IMR-90 (cell line): Measurements from ENCODE around the gene JMJD7. TPM values are rescaled to one million over a fixed set of nuclear protein-coding genes. Genes with fewer than 3 reads are reported as not detected.

Source experiments
- ATAC-seq: fragments of 200-7000 bp; cut with Tn5 transposase; 2 replicates; pipeline ENCODE4 v1.9.1; 2020; ENCODE audit warnings: low read depth, mild to moderate bottlenecking, moderate library complexity
- BruUV-seq: library from RNA; stranded (reverse); fragments of 400-500 nt; replicated peaks from 2 replicates; lab custom pipeline; 2021; lab: Mats Ljungman, UMichigan
- CTCF ChIA-PET: fragments of 300-600 bp; formaldehyde crosslinking; extraction: SDS; loops from one replicate; lab custom pipeline; 2021; ENCODE audit warnings: antibody characterized with exemption; lab: Yijun Ruan, JAX
- POLR2A ChIA-PET: fragments of 300-600 bp; sonication (Branson Sonifier 250); formaldehyde crosslinking; loops from one replicate; lab custom pipeline; 2022; ENCODE audit warnings: antibody characterized with exemption; ENCODE audit not compliant: unreplicated experiment; lab: Charles Lee
- DNase-seq: peaks from one replicate; pipeline ENCODE4 v3.0.0; 2013
- H2AFZ ChIP-seq: replicated peaks from 2 replicates; pipeline ENCODE3; 2013; ENCODE audit warnings: low read length, mild to moderate bottlenecking; ENCODE audit not compliant: poor library complexity
- H2AK5ac ChIP-seq: 2 replicates; pipeline ENCODE4 v1.6.1; 2013; ENCODE audit warnings: low read depth, low read length, inconsistent platforms
- H2AK9ac ChIP-seq: replicated peaks from 2 replicates; pipeline ENCODE3; 2013; ENCODE audit warnings: mild to moderate bottlenecking, low read depth, low read length, moderate library complexity; ENCODE audit not compliant: poor library complexity
- H2BK120ac ChIP-seq: 2 replicates; pipeline ENCODE4 v1.6.1; 2013; ENCODE audit warnings: low read depth, low read length, inconsistent platforms
- H2BK15ac ChIP-seq: 3 replicates; pipeline ENCODE4 v1.6.1; 2013; ENCODE audit warnings: low read depth, low read length, inconsistent platforms
- H2BK20ac ChIP-seq: 2 replicates; pipeline ENCODE4 v1.6.1; 2013; ENCODE audit warnings: low read depth, mild to moderate bottlenecking, inconsistent platforms, low read length, moderate library complexity
- H2BK5ac ChIP-seq: 2 replicates; pipeline ENCODE4 v1.6.1; 2013; ENCODE audit warnings: mild to moderate bottlenecking, low read depth, low read length, inconsistent platforms; ENCODE audit not compliant: poor library complexity, severe bottlenecking
- H3K14ac ChIP-seq: replicated peaks from 2 replicates; pipeline ENCODE4 v1.6.1; 2013; ENCODE audit warnings: low read depth, low read length, inconsistent platforms
- H3K18ac ChIP-seq: 2 replicates; pipeline ENCODE4 v1.6.1; 2013; ENCODE audit warnings: low read depth, low read length, control low read depth
- H3K23ac ChIP-seq: 2 replicates; pipeline ENCODE4 v1.6.1; 2013; ENCODE audit warnings: low read depth, low read length, inconsistent platforms
- H3K27ac ChIP-seq: 2 replicates; pipeline ENCODE4 v1.5.1; 2013; ENCODE audit warnings: mild to moderate bottlenecking, control low read depth, low read length; ENCODE audit not compliant: insufficient read depth
- H3K27me3 ChIP-seq: 2 replicates; pipeline ENCODE4 v1.6.1; 2013; ENCODE audit warnings: low read length; ENCODE audit not compliant: control insufficient read depth, insufficient read depth
- H3K36me3 ChIP-seq: 2 replicates; pipeline ENCODE4 v1.6.1; 2013; ENCODE audit warnings: low read length, mixed read lengths; ENCODE audit not compliant: control insufficient read depth, insufficient read depth
- H3K4ac ChIP-seq: 2 replicates; pipeline ENCODE4 v1.6.1; 2013; ENCODE audit warnings: low read depth, low read length, inconsistent platforms
- H3K4me1 ChIP-seq: 2 replicates; pipeline ENCODE4 v1.6.1; 2013; ENCODE audit warnings: low read length, mixed read lengths; ENCODE audit not compliant: control insufficient read depth, insufficient read depth
- H3K4me2 ChIP-seq: 2 replicates; pipeline ENCODE4 v1.6.1; 2013; ENCODE audit warnings: low read depth, mild to moderate bottlenecking, control low read depth, low read length, moderate library complexity
- H3K4me3 ChIP-seq: 2 replicates; pipeline ENCODE4 v1.5.1; 2013; ENCODE audit warnings: low read depth, mild to moderate bottlenecking, control low read depth, low read length, moderate library complexity; ENCODE audit not compliant: insufficient read depth
- H3K56ac ChIP-seq: 2 replicates; pipeline ENCODE4 v1.6.1; 2013; ENCODE audit warnings: low read length, inconsistent platforms; ENCODE audit not compliant: insufficient read depth; ENCODE audit errors: extremely low read depth
- H3K79me1 ChIP-seq, 2 experiments: 2 replicates each; pipeline ENCODE4 v1.6.1; 2013; ENCODE audit warnings: low read length in 2 of 2, inconsistent platforms in 1 of 2, low read depth in 1 of 2
- H3K9ac ChIP-seq: 2 replicates; pipeline ENCODE4 v1.6.1; 2013; ENCODE audit warnings: low read depth, low read length, control low read depth
- H3K9me1 ChIP-seq: 2 replicates; pipeline ENCODE4 v1.6.1; 2013; ENCODE audit warnings: low read length, inconsistent platforms; ENCODE audit not compliant: insufficient read depth
- H3K9me3 ChIP-seq: 2 replicates; pipeline ENCODE4 v1.6.1; 2013; ENCODE audit warnings: low read length; ENCODE audit not compliant: control insufficient read depth, insufficient read depth
- H4K20me1 ChIP-seq: 2 replicates; pipeline ENCODE4 v1.6.1; 2013; ENCODE audit warnings: low read length, inconsistent platforms; ENCODE audit not compliant: insufficient read depth
- H4K5ac ChIP-seq: 2 replicates; pipeline ENCODE4 v1.6.1; 2013; ENCODE audit warnings: mild to moderate bottlenecking, low read depth, low read length, control low read depth
- H4K8ac ChIP-seq, 2 experiments: 2 replicates each; pipeline ENCODE4 v1.6.1; 2013; ENCODE audit warnings: low read depth in 2 of 2, low read length in 2 of 2, control low read depth in 1 of 2, inconsistent platforms in 1 of 2
- H4K91ac ChIP-seq: 2 replicates; pipeline ENCODE4 v1.6.1; 2013; ENCODE audit warnings: low read depth, low read length, inconsistent platforms; ENCODE audit not compliant: insufficient read depth
- CEBPB ChIP-seq: IDR thresholded peaks from 2 replicates; pipeline ENCODE4 v1.6.1; 2012; ENCODE audit warnings: low read depth, low read length, improper control_type of control experiment
- FOS ChIP-seq: fragments of 150-350 bp; IDR thresholded peaks from 2 replicates; pipeline ENCODE4 v1.6.1; 2016; ENCODE audit warnings: low read depth, low read length
- MAFK ChIP-seq: IDR thresholded peaks from 2 replicates; pipeline ENCODE4 v1.6.1; 2012; ENCODE audit warnings: low read depth, low read length, improper control_type of control experiment
- MAZ ChIP-seq: IDR thresholded peaks from 2 replicates; pipeline ENCODE4 v1.6.1; 2012; ENCODE audit warnings: low read depth, mild to moderate bottlenecking, low read length, improper control_type of control experiment, moderate library complexity, borderline replicate concordance
- MXI1 ChIP-seq: IDR thresholded peaks from 2 replicates; pipeline ENCODE4 v1.6.1; 2012; ENCODE audit warnings: low read depth, mild to moderate bottlenecking, low read length, moderate library complexity, borderline replicate concordance
- NFE2L2 ChIP-seq: fragments of 150-350 bp; IDR thresholded peaks from 2 replicates; pipeline ENCODE4 v1.6.1; 2016; ENCODE audit warnings: low read depth, mild to moderate bottlenecking, low read length
- RCOR1 ChIP-seq: IDR thresholded peaks from 2 replicates; pipeline ENCODE4 v1.6.1; 2012; ENCODE audit warnings: mild to moderate bottlenecking, low read length, improper control_type of control experiment; ENCODE audit not compliant: insufficient replicate concordance
- RFX5 ChIP-seq: IDR thresholded peaks from 2 replicates; pipeline ENCODE4 v1.8.0; 2012; ENCODE audit warnings: low read depth, mild to moderate bottlenecking, low read length, moderate library complexity
- SMC3 ChIP-seq: fragments of 150-350 bp; IDR thresholded peaks from 2 replicates; pipeline ENCODE4 v1.6.1; 2016; ENCODE audit warnings: low read depth, mild to moderate bottlenecking, antibody characterized with exemption, low read length, moderate library complexity
- WGBS, 2 experiments: methylation state at CpG; one replicate each; pipeline versions ENCODE4 v1.1.5 to v1.1.7; 2013; ENCODE audit warnings: missing lambda C conversion rate in 2 of 2; ENCODE audit not compliant: insufficient read length in 1 of 2; ENCODE audit errors: extremely low coverage in 2 of 2; 5-methylcytosine and 5-hydroxymethylcytosine counted together
- dilution Hi-C: fragments of 300-500 bp; cut with HindIII; formaldehyde crosslinking; loops from one replicate; pipeline ENCODE4 v1.14.3; 2018; ENCODE audit warnings: low sequenced_read_pairs; ENCODE audit not compliant: unreplicated experiment
- in situ Hi-C: fragments of 300-500 bp; cut with MboI; formaldehyde crosslinking; loops from 3 replicates; pipeline ENCODE4 v1.14.3; 2019; ENCODE audit warnings: low sequenced_read_pairs, inconsistent platforms, mixed read lengths
- intact Hi-C: fragments of 100-400 bp; cut with micrococcal nuclease; formaldehyde crosslinking; loops from 2 replicates; pipeline ENCODE4 v1.10.0; 2022
- polyA plus RNA-seq, 3 experiments: library from polyadenylated mRNA; depleted of rRNA; stranded (reverse); fragments of >200 nt; gene quantifications; 2 replicates each; pipeline ENCODE4 v1.2.3, GENCODE V29; 2012; ENCODE audit warnings: low replicate concordance in 1 of 3
- total RNA-seq: library from RNA; depleted of rRNA; stranded (reverse); fragments of >200 nt; gene quantifications from 2 replicates; pipeline ENCODE4 v1.2.3, GENCODE V29; 2012
- TF ChIP-seq, protein P1 (sequence below): fragments of 150-350 bp; IDR thresholded peaks from 2 replicates; pipeline ENCODE4 v1.6.1; 2016; ENCODE audit warnings: low read depth, mild to moderate bottlenecking, low read length, moderate library complexity, borderline replicate concordance
- TF ChIP-seq, protein P2 (sequence below): conservative IDR thresholded peaks from 2 replicates; pipeline ENCODE4 v1.5.1; 2012; ENCODE audit warnings: mild to moderate bottlenecking, low read depth, low read length, improper control_type of control experiment

JMJD7 gene
- total and polyA plus RNA-seq, 2 of the 4 experiments (the other 2 are of a cell fraction): 5.0 to 6.3 TPM

DNA sequence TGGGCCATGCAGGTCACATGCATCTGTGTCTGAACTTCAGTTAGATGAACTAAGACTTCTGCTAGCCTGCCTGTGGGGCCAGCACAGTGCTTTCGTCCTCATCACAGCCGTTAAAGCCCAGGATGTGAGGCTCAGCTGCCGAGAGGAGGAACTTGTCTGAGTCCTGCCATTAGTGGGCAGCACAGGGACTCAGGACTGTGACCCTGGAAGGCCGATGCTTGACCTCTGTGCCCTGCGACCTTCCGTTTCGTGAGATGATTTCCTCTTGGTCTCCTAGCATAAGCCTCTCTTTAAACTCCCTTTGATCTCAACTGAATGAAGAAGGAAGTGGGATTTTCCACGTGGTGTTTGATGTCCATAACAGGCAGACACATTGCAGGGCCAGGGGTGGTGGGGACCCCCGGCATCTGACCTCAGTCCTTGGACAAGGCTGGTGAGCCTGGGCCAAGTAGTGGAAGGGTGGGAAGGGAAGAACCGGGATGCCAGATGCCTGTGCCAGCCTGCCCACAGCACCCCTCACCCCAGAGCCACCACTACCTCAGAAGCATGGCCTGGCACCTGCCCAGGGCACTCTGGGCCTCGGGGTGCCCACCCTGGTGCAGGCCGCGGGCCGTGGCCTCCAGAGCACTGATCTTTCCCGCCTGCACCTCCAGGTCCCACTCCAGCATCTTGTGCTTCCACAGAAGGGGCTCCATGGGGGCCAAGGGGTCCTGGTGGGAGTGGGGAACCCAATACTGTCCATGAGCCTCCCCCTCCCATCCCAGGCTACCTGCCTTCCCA lies 32.3 kb downstream of the JMJD7 start:
- in situ Hi-C loops (no loop called here), intact Hi-C loops (no loop called here), dilution Hi-C loops (no loop called here)
- H3K18ac ChIP-seq: no peak overlapping the region
- no peak overlapping the region for H3K14ac ChIP-seq
- H3K27ac ChIP-seq: no peak overlapping the region
- TF ChIP-seq, protein P1, sequence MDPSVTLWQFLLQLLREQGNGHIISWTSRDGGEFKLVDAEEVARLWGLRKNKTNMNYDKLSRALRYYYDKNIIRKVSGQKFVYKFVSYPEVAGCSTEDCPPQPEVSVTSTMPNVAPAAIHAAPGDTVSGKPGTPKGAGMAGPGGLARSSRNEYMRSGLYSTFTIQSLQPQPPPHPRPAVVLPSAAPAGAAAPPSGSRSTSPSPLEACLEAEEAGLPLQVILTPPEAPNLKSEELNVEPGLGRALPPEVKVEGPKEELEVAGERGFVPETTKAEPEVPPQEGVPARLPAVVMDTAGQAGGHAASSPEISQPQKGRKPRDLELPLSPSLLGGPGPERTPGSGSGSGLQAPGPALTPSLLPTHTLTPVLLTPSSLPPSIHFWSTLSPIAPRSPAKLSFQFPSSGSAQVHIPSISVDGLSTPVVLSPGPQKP: no peak
- TF ChIP-seq SMC3 (no peak), CEBPB (no peak), RFX5 (no peak), MXI1 (no peak), MAZ (no peak), NFE2L2 (no peak), MAFK (no peak), FOS (no peak), RCOR1 (no peak)
- TF ChIP-seq, protein P2, sequence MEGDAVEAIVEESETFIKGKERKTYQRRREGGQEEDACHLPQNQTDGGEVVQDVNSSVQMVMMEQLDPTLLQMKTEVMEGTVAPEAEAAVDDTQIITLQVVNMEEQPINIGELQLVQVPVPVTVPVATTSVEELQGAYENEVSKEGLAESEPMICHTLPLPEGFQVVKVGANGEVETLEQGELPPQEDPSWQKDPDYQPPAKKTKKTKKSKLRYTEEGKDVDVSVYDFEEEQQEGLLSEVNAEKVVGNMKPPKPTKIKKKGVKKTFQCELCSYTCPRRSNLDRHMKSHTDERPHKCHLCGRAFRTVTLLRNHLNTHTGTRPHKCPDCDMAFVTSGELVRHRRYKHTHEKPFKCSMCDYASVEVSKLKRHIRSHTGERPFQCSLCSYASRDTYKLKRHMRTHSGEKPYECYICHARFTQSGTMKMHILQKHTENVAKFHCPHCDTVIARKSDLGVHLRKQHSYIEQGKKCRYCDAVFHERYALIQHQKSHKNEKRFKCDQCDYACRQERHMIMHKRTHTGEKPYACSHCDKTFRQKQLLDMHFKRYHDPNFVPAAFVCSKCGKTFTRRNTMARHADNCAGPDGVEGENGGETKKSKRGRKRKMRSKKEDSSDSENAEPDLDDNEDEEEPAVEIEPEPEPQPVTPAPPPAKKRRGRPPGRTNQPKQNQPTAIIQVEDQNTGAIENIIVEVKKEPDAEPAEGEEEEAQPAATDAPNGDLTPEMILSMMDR: no peak
- no TSS peak for BruUV-seq
- H4K8ac ChIP-seq: no peak overlapping the region
- H3K27me3 ChIP-seq: peaks cover 32% of the 10 kb centered on the region
- H3K23ac ChIP-seq: no peak overlapping the region
- no peak overlapping the region for H2BK20ac ChIP-seq
- H3K79me1 ChIP-seq: no peaks in the 10 kb centered on the region
- ChIA-PET POLR2A (no interaction called here), CTCF (no interaction called here)
- no peak overlapping the region for H4K5ac ChIP-seq
- no peak overlapping the region for H2AFZ ChIP-seq
- no peak for DNase-seq
- H3K9ac ChIP-seq: no peak overlapping the region
- 0 out of 2 replicates have a peak overlapping the region, but pooled peaks have one; percentile 6 for H3K56ac ChIP-seq
- H2BK15ac ChIP-seq: no peak overlapping the region
- no peaks in the 10 kb centered on the region for H3K36me3 ChIP-seq
- no peak overlapping the region for H4K91ac ChIP-seq
- 54% methylated on average over 3 of the region's 15 CpGs; no CpG with 5 or more reads in 1 of the 2 experiments for WGBS, 2 experiments
- H2BK120ac ChIP-seq: no peak overlapping the region
- H3K4me1 ChIP-seq: no peaks in the 10 kb centered on the region
- H3K9me1 ChIP-seq: no peaks in the 10 kb centered on the region
- H4K20me1 ChIP-seq: no peaks in the 10 kb centered on the region
- H2BK5ac ChIP-seq: no peak overlapping the region
- no peak overlapping the region for H2AK5ac ChIP-seq
- no peak for ATAC-seq
- no peak overlapping the region for H3K4me2 ChIP-seq
- H3K4ac ChIP-seq: no peak overlapping the region
- no peak overlapping the region for H2AK9ac ChIP-seq
- no peak overlapping the region for H3K4me3 ChIP-seq
- H3K9me3 ChIP-seq: no peaks in the 10 kb centered on the region
